ENCODE measurements around the gene CCDC158. TPM values are rescaled to one million over a fixed set of nuclear protein-coding genes. Genes with fewer than 3 reads are reported as not detected.
"Not testable (repeated sequence)": the region's sequence is repeated elsewhere in the genome, so short reads cannot be mapped to it uniquely, and the experiment has no call there.

The CCDC158 gene
- total RNA-seq, 1 donor from 2014 or later, result 0.74 TPM

GRCh38 chr4:76298227-76298626 is 122.7 kb downstream of the CCDC158 start:
- H3K9me3 ChIP-seq, result peaks cover 9% of the 10 kb centered on the region
- H3K27me3 ChIP-seq (ENCODE audit: low read depth), result no peaks in the 10 kb centered on the region
- intact Hi-C loops (cut with DNase I), result no loop called here
- peaks cover 22% of the 10 kb centered on the region for H3K4me1 ChIP-seq
- no peak for TF ChIP-seq CTCF (IDR thresholded peaks at IDR 0.05)
- no peaks in the 10 kb centered on the region for H3K36me3 ChIP-seq
- no peak for DNase-seq
- no peak overlapping the region for H3K27ac ChIP-seq
- ATAC-seq, result no peak
- H3K4me3 ChIP-seq, result no peak overlapping the region

- no peak for DNase-seq
- Histone ChIP-seq H3K36me3 (no peaks in the 10 kb centered on the region), H3K4me3 (no peak overlapping the region), H3K9me3 (peaks cover 9% of the 10 kb centered on the region), H3K27me3 (ENCODE audit: low read depth) (no peaks in the 10 kb centered on the region), H3K27ac (no peak overlapping the region), H3K4me1 (peaks cover 22% of the 10 kb centered on the region)
- ATAC-seq, result peak in 1 of 2 donors; percentile 22
- intact Hi-C loops (cut with DNase I), result no loop called here
- no peak for TF ChIP-seq CTCF (IDR thresholded peaks at IDR 0.05)
Measured at GRCh38 chr4:76296286-76296820, 124.6 kb downstream of the CCDC158 start.

DNA sequence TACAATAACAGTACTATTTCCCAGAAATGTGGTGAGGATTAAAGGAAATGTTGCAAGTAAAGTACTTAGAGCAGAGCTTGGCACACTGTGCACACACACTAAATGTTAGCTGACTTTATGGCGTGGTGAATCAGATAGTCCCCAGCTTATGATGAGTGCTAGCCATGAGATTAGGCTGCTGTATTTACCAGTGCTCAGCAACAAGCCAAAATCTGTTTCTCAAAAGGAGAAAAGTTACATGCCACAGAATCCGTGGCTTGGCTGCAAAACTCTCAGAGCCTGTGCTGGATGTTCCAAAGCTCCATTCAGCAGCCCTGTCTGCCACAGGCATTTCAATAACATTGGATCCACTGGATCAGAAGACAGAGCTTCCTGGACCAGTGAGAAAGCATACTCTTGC is 127.2 kb downstream of the CCDC158 start:
- Histone ChIP-seq H3K36me3 (no peaks in the 10 kb centered on the region), H3K4me1 (peaks cover 18% of the 10 kb centered on the region), H3K9me3 (peaks cover 9% of the 10 kb centered on the region), H3K27ac (peak overlapping the region; percentile 16), H3K4me3 (no peak overlapping the region), H3K27me3 (ENCODE audit: low read depth) (no peaks in the 10 kb centered on the region)
- ATAC-seq (peak; percentile 83), DNase-seq (no peak)
- intact Hi-C loops (cut with DNase I), result no loop called here
- TF ChIP-seq CTCF (IDR thresholded peaks at IDR 0.05), result no peak

DNA sequence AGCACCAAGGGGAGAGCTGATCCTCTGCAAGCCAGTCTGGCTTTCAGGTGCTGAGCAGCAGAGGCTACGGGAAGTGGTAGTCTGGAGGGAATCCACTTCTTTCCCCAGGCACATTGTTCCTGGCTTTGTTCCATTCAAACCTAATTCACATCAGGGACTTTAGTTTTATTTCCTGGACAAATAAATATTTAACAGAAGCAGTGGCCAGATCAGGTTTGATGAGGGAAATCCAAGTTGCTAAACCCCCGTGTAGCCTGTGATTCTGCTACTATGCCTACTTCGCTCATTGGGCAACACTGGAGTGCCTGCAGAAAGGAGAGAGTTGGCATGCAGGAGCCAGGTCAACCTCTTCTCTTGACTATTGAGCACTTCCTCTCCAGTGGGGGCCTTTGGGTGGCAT is 128.2 kb downstream of the CCDC158 start:
- intact Hi-C loops (cut with DNase I), result no loop called here
- peaks cover 18% of the 10 kb centered on the region for H3K4me1 ChIP-seq
- ATAC-seq, result peak; percentile 88 to 90
- no peaks in the 10 kb centered on the region for H3K36me3 ChIP-seq
- H3K4me3 ChIP-seq, result no peak overlapping the region
- no peak for TF ChIP-seq CTCF (IDR thresholded peaks at IDR 0.05)
- no peaks in the 10 kb centered on the region for H3K27me3 ChIP-seq (ENCODE audit: low read depth)
- DNase-seq, result peak; percentile 51
- peak overlapping the region; percentile 69 for H3K27ac ChIP-seq
- peaks cover 3% of the 10 kb centered on the region for H3K9me3 ChIP-seq

DNA sequence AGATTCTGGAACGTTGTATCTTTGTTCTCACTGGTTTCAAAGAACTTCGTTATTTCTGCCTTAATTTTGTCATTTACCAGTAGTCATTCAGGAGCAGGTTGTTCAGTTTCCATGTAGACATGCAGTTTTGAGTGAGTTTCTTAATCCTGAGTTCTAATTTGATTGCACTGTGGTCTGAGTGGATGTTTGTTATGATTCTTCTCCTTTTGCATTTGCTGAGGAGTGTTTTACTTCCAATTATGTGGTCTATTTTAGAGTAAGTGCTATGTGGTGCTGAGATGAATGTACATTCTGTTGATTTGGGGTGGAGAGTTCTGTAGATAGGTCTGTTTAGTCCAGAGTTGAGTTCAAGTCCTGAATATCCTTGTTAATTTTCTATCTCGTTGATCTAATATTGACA is 133.1 kb downstream of the CCDC158 start:
- intact Hi-C loops (cut with DNase I); H3K36me3 ChIP-seq; ATAC-seq; DNase-seq; H3K27ac ChIP-seq; H3K4me3 ChIP-seq; H3K9me3 ChIP-seq; H3K4me1 ChIP-seq; H3K27me3 ChIP-seq (ENCODE audit: low read depth): not testable (repeated sequence)

GRCh38 chr4:76283900-76284299 is 137.0 kb downstream of the CCDC158 start:
- ATAC-seq (no peak), DNase-seq (no peak)
- intact Hi-C loops (cut with DNase I), result no loop called here
- no peak for TF ChIP-seq CTCF (IDR thresholded peaks at IDR 0.05)
- H3K36me3 ChIP-seq, result no peaks in the 10 kb centered on the region
- H3K4me1 ChIP-seq, result no peaks in the 10 kb centered on the region
- H3K4me3 ChIP-seq, result no peak overlapping the region
- no peak overlapping the region for H3K27ac ChIP-seq
- peaks cover 5% of the 10 kb centered on the region for H3K9me3 ChIP-seq
- H3K27me3 ChIP-seq (ENCODE audit: low read depth), result no peaks in the 10 kb centered on the region
